K562 (cell line): Measurements from ENCODE around the gene PITHD1. TPM values are rescaled to one million over a fixed set of nuclear protein-coding genes. Genes with fewer than 3 reads are reported as not detected.

ENCODE experiments used
- BACH1 ChIP-seq: fragments of 200-800 bp; sonication (Bioruptor generic); IDR thresholded peaks from 2 replicates; pipeline ENCODE4 v1.6.1; 2016; ENCODE audit warnings: missing genetic modification characterization, missing compliant biosample characterization
- CC2D1A ChIP-seq: fragments of 450-650 bp; IDR thresholded peaks from 2 replicates; pipeline ENCODE4 v1.6.1; 2017; ENCODE audit warnings: mild to moderate bottlenecking
- CXXC5 ChIP-seq: fragments of 250-450 bp; sonication (Bioruptor Pico); IDR thresholded peaks from 2 replicates; pipeline ENCODE4 v1.8.0; 2022; ENCODE audit warnings: inconsistent platforms, mild to moderate bottlenecking, moderate library complexity
- GTF2A2 ChIP-seq: IDR thresholded peaks from 2 replicates; pipeline ENCODE4 v1.6.1; 2016; ENCODE audit warnings: mild to moderate bottlenecking, missing genetic modification characterization, missing compliant biosample characterization
- JUN ChIP-seq, 2 experiments: sonication (generic) in 1 of 2; formaldehyde crosslinking in 1 of 2; IDR thresholded peaks; 2 replicates each; pipeline versions ENCODE4 v1.6.1 to v1.8.0; 2012 to 2022; ENCODE audit warnings: borderline replicate concordance in 2 of 2, mild to moderate bottlenecking in 2 of 2, improper control_type of control experiment in 1 of 2, low read depth in 1 of 2, low read length in 1 of 2, missing genetic modification reagents in 1 of 2
- JUND ChIP-seq, 2 experiments: IDR thresholded peaks; 2 replicates in 1 of 2; 3 replicates in 1 of 2; pipeline ENCODE4 v1.6.1; 2011; ENCODE audit warnings: borderline replicate concordance in 2 of 2, low read depth in 2 of 2, low read length in 2 of 2, improper control_type of control experiment in 1 of 2, missing biosample characterization in 1 of 2, missing genetic modification characterization in 1 of 2, missing genetic modification reagents in 1 of 2
- PHF21A ChIP-seq: fragments of 450-650 bp; IDR thresholded peaks from 2 replicates; pipeline ENCODE4 v1.6.1; 2017; ENCODE audit warnings: low read depth, borderline replicate concordance
- RAD21 ChIP-seq, 2 experiments: fragments of 250-450 bp in 1 of 2; fragments of 450-650 bp in 1 of 2; sonication (Bioruptor Pico) in 1 of 2; formaldehyde crosslinking in 1 of 2; IDR thresholded peaks in 1 of 2; conservative IDR thresholded peaks in 1 of 2; 2 replicates each; pipeline versions ENCODE4 v1.4.0 to v1.8.0; 2020 to 2022; ENCODE audit warnings: mild to moderate bottlenecking in 2 of 2, moderate library complexity in 1 of 2
- ZFP36 ChIP-seq: fragments of 150-350 bp; IDR thresholded peaks from 2 replicates; pipeline ENCODE4 v1.6.1; 2018; ENCODE audit warnings: low read length, low read depth; ENCODE audit not compliant: partially characterized antibody
- polyA plus RNA-seq, 8 experiments: library from polyadenylated mRNA; depleted of rRNA in 4 of 8; stranded (reverse) in 5 of 8; unstranded in 3 of 8; fragments of >200 nt; fragmentation: Nextera tagmentation in 2 of 8; fragmentation: Illumina TruSeq in 1 of 8; extraction: Ambion mirVana in 2 of 8; extraction: Trizol in 1 of 8; gene quantifications; 2 replicates each; pipeline versions ENCODE4 v1.2.1 to v1.2.3, GENCODE V29; 2011 to 2014; ENCODE audit warnings: inconsistent platforms in 1 of 8, missing spikeins in 1 of 8
- total RNA-seq, 7 experiments: library from RNA; depleted of rRNA in 6 of 7; stranded (reverse); fragments of >200 nt in 6 of 7; fragmentation: Illumina TruSeq in 2 of 7; extraction: Trizol in 2 of 7; gene quantifications; 2 replicates each; pipeline versions ENCODE4 v1.2.1 to v1.2.3, GENCODE V29; 2011 to 2021; ENCODE audit warnings: low replicate concordance in 1 of 7
- TF ChIP-seq, protein P1 (sequence below): fragments of 250-450 bp; sonication (Bioruptor Pico); IDR thresholded peaks from 2 replicates; pipeline ENCODE4 v1.5.0; 2022; ENCODE audit warnings: mild to moderate bottlenecking
- TF ChIP-seq, protein P2 (sequence below): sonication (generic); formaldehyde crosslinking; IDR thresholded peaks from 2 replicates; pipeline ENCODE4 v1.8.1; 2023; ENCODE audit warnings: mild to moderate bottlenecking, missing genetic modification reagents
- TF ChIP-seq, protein P3 (sequence below), 2 experiments: fragments of 450-650 bp; IDR thresholded peaks; 2 replicates each; pipeline ENCODE4 v1.6.1; 2016; ENCODE audit warnings: mild to moderate bottlenecking in 2 of 2, borderline replicate concordance in 1 of 2, low read depth in 1 of 2, moderate library complexity in 1 of 2

PITHD1 gene
- total and polyA plus RNA-seq, 9 of the 15 experiments (the other 6 are each of a cell fraction or from before 2014, with no cell fraction given), result 46.5 to 175 (median 149) TPM

DNA sequence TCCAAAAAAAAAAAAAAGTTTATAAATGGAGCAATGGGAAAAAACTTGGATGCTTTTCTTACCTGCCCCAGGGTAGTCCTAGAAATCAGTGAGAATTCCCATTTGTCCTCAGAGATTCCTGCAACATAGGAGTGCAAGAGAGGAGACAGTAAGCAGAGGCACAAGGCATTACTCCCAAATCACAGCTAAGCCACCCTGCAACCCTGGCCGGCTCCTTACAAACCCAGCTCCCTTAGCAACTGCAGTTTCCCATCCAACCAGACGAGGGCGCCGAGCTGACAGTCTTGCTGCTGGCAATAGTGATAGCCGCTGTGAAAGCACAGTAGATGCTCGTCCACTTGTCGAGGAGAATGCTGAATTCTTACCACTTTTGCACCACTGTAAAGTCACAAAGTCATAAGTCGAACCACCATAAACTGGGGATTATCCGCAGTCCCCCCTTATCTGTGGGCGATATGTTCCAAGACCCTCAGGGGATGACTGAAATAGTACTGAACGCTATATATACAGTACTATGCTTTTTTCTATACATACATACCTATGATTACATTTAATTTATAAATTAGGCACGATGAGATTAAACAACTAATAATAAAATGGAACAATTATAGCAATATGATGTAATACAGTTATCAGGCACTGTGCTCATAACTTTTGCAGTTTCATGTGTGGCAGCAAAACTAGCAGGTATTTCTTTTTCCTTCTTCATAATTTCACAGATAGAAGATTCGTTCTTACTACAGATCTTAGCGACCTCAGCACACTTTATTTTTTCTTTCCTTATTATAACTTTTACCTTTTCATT lies 6.0 kb upstream of the PITHD1 start (continued):
- TF ChIP-seq, protein P1, sequence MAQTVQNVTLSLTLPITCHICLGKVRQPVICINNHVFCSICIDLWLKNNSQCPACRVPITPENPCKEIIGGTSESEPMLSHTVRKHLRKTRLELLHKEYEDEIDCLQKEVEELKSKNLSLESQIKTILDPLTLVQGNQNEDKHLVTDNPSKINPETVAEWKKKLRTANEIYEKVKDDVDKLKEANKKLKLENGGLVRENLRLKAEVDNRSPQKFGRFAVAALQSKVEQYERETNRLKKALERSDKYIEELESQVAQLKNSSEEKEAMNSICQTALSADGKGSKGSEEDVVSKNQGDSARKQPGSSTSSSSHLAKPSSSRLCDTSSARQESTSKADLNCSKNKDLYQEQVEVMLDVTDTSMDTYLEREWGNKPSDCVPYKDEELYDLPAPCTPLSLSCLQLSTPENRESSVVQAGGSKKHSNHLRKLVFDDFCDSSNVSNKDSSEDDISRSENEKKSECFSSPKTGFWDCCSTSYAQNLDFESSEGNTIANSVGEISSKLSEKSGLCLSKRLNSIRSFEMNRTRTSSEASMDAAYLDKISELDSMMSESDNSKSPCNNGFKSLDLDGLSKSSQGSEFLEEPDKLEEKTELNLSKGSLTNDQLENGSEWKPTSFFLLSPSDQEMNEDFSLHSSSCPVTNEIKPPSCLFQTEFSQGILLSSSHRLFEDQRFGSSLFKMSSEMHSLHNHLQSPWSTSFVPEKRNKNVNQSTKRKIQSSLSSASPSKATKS, result no peak
- TF ChIP-seq JUND (IDR thresholded peaks at IDR 0.05; ENCODE audit: borderline replicate concordance, low read depth, low read length) (peak; percentile 68), JUND (tag; IDR thresholded peaks at IDR 0.05; ENCODE audit: borderline replicate concordance, low read depth, low read length) (no peak; the same call in 2 of the 3 replicates), CXXC5 (no peak), GTF2A2 (tag) (no peak), PHF21A (peak; percentile 21; the same call in 1 of the 2 replicates), BACH1 (tag) (no peak), JUN (IDR thresholded peaks at IDR 0.05; ENCODE audit: borderline replicate concordance, low read depth, low read length) (no peak), JUN (CRISPR knock-in tag; IDR thresholded peaks at IDR 0.05; ENCODE audit: borderline replicate concordance) (no peak), ZFP36 (peak; percentile 10), RAD21 (CRISPR knock-in tag; conservative IDR thresholded peaks at IDR 0.05 in 1 of 2, IDR thresholded peaks at IDR 0.05 in 1 of 2) (peak; percentile 74 to 94), CC2D1A (peak; percentile 18; the same call in 1 of the 2 replicates)
- TF ChIP-seq, protein P2, sequence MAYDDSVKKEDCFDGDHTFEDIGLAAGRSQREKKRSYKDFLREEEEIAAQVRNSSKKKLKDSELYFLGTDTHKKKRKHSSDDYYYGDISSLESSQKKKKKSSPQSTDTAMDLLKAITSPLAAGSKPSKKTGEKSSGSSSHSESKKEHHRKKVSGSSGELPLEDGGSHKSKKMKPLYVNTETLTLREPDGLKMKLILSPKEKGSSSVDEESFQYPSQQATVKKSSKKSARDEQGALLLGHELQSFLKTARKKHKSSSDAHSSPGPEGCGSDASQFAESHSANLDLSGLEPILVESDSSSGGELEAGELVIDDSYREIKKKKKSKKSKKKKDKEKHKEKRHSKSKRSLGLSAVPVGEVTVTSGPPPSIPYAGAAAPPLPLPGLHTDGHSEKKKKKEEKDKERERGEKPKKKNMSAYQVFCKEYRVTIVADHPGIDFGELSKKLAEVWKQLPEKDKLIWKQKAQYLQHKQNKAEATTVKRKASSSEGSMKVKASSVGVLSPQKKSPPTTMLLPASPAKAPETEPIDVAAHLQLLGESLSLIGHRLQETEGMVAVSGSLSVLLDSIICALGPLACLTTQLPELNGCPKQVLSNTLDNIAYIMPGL, result no peak
- TF ChIP-seq, protein P3, sequence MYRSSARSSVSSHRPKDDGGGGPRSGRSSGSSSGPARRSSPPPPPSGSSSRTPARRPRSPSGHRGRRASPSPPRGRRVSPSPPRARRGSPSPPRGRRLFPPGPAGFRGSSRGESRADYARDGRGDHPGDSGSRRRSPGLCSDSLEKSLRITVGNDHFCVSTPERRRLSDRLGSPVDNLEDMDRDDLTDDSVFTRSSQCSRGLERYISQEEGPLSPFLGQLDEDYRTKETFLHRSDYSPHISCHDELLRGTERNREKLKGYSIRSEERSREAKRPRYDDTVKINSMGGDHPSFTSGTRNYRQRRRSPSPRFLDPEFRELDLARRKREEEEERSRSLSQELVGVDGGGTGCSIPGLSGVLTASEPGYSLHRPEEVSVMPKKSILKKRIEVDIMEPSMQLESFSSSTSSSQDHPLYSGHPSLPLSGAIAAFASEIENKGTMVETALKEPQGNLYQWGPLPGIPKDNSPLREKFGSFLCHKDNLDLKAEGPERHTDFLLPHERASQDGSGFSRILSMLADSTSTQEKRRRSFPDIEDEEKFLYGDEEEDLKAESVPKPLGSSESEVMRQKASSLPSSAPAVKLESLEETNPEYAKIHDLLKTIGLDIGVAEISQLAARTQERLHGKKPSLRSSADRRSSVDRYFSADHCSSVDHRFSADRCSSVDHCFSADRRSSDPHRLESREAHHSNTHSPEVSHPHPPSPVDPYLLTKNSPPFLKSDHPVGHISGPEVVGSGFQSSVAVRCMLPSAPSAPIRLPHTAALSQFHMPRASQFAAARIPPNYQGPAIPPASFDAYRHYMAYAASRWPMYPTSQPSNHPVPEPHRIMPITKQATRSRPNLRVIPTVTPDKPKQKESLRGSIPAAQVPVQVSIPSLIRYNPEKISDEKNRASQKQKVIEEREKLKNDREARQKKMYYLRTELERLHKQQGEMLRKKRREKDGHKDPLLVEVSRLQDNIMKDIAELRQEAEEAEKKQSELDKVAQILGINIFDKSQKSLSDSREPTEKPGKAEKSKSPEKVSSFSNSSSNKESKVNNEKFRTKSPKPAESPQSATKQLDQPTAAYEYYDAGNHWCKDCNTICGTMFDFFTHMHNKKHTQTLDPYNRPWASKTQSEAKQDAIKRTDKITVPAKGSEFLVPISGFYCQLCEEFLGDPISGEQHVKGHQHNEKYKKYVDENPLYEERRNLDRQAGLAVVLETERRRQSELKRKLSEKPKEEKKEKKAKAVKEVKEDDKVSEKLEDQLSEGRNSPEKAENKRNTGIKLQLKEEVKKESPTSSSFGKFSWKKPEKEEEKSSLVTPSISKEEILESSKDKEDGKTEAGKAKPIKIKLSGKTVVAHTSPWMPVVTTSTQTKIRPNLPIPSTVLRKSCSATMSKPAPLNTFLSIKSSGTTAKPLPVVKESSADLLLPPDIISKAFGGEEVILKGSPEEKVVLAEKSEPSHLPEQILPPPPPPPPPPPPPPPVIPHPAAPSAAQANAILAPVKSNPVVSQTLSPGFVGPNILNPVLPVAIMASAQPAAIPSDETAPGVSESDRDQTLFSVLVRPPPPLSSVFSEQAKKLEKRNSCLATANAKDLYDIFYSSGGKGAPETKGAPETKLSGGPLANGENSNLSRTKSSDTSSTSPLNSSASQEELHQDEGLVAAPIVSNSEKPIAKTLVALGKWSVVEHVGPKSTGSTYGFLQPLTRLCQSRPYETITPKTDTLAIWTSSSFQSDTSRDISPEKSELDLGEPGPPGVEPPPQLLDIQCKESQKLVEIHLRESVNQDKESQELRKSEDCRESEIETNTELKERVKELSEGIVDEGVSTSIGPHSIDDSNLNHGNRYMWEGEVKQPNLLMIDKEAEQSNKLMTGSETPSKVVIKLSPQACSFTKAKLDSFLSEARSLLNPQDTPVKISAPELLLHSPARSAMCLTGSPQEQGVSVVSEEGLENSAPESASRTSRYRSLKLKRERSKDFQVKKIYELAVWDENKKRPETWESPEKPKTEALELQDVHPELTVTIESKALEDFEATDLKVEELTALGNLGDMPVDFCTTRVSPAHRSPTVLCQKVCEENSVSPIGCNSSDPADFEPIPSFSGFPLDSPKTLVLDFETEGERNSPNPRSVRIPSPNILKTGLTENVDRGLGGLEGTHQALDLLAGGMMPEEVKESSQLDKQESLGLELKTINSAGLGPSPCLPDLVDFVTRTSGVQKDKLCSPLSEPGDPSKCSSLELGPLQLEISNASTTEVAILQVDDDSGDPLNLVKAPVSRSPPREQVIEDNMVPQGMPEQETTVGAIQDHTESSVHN (IDR thresholded peaks at IDR 0.05; ENCODE audit: borderline replicate concordance in 1 of 2, low read depth in 1 of 2), result no peak
